ENCODE data around the gene NUP50. TPM values are rescaled to one million over a fixed set of nuclear protein-coding genes. Genes with fewer than 3 reads are reported as not detected.

Gene NUP50
- total RNA-seq, 3 donors from 2014 or later (not counting 1 experiment from before 2014, with no cell fraction given) = 63.9 to 99.4 (median 98.6) TPM

DNA sequence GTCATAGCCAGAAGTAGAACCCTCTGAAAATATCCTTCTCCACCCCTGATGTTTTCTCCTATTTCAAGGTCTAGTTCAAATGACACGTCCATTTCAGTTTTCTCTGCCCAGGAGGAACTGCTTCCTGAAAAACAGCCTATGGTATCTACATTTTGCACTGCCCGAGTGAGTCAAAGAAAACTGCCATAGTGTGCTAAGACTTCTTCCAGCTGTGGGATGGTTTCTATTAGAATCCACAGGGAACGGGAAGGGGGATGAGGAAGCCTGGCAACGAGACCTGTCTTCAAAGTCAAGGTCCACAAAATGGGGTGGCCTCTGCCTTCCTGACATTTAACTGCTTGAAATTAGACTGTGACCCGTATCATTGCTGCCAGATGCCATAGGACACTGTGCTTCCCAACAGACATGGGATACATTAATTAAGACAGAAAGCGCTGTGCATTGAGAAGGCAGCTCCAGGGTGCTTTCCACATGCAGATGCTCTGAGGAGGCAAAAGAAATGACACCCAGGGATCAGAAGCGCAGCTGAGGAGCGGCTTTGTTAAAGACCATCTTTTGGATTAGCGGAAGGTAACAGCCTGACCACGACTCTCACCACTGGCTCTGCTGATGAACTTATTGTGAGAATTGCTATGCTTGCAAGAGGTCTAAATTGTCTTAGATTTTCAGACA is 39.4 kb upstream of the NUP50 start:
- Histone ChIP-seq H3K27ac (ENCODE audit: low read length) (no peak overlapping the region), H3K9me3 (ENCODE audit: control insufficient read depth, insufficient read depth, low read length) (no peaks in the 10 kb centered on the region), H3K27me3 (ENCODE audit: control insufficient read depth, insufficient read depth, low read length) (no peaks in the 10 kb centered on the region), H3K4me3 (ENCODE audit: low read length) (no peak overlapping the region), H3K4me1 (ENCODE audit: control insufficient read depth, insufficient read depth, low read length) (peaks cover 7% of the 10 kb centered on the region), H3K36me3 (ENCODE audit: control insufficient read depth, insufficient read depth, low read length) (no peaks in the 10 kb centered on the region)
- no peak for ATAC-seq
- WGBS (ENCODE audit: insufficient coverage) = 86% methylated on average over 10 of the region's 10 CpGs
- no peak overlapping the region for H3K4me3 Mint-ChIP-seq
- no peak overlapping the region for H3K27ac Mint-ChIP-seq
- H3K4me1 Mint-ChIP-seq = peaks cover 10 to 11% of the 10 kb centered on the region in 2 donors
- peaks cover 0 to 2% of the 10 kb centered on the region in 2 donors for H3K27me3 Mint-ChIP-seq (ENCODE audit: low read depth in 2 of 2)
- H3K36me3 Mint-ChIP-seq = no peaks in the 10 kb centered on the region
- no peak for TF ChIP-seq CTCF (IDR thresholded peaks at IDR 0.05)
- no peak for DNase-seq
- no peaks in the 10 kb centered on the region for H3K9me3 Mint-ChIP-seq
- intact Hi-C loops (cut with micrococcal nuclease) = no loop called here

GRCh38 chr22:45125188-45125587 is 38.5 kb upstream of the NUP50 start:
- no peaks in the 10 kb centered on the region for H3K36me3 Mint-ChIP-seq
- no peak overlapping the region for H3K27ac Mint-ChIP-seq
- Histone ChIP-seq H3K36me3 (ENCODE audit: control insufficient read depth, insufficient read depth, low read length) (no peaks in the 10 kb centered on the region), H3K27ac (ENCODE audit: low read length) (no peak overlapping the region), H3K27me3 (ENCODE audit: control insufficient read depth, insufficient read depth, low read length) (no peaks in the 10 kb centered on the region), H3K4me1 (ENCODE audit: control insufficient read depth, insufficient read depth, low read length) (peaks cover 16% of the 10 kb centered on the region), H3K9me3 (ENCODE audit: control insufficient read depth, insufficient read depth, low read length) (no peaks in the 10 kb centered on the region), H3K4me3 (ENCODE audit: low read length) (no peak overlapping the region)
- H3K4me3 Mint-ChIP-seq = no peak overlapping the region
- TF ChIP-seq CTCF (IDR thresholded peaks at IDR 0.05) = no peak
- no peak for DNase-seq
- 82% methylated on average over 8 of the region's 8 CpGs for WGBS (ENCODE audit: insufficient coverage)
- peaks cover 14 to 20% of the 10 kb centered on the region in 2 donors for H3K4me1 Mint-ChIP-seq
- ATAC-seq = no peak
- H3K27me3 Mint-ChIP-seq (ENCODE audit: low read depth in 2 of 2) = peaks cover 0 to 2% of the 10 kb centered on the region in 2 donors
- intact Hi-C loops (cut with micrococcal nuclease) = no loop called here
- no peaks in the 10 kb centered on the region for H3K9me3 Mint-ChIP-seq

DNA sequence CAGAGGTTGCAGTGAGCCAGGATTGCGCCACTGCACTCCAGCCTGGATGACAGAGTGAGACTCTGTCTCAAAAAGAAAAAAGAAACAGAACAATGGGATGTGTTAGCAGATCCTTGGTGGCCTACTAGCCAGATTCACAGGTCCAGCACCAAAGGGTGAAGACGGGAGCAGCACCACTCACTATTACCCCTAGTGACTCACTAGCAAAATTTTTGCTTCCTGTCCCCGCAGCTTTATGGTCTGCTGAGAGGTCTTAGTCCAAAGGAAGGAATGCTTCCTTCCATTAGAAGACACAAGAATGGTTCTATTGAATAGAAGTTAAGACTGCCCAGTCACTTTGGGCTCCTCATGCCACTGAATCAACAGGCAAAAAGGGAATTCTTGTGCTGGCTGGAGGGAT is 35.9 kb upstream of the NUP50 start:
- H3K27ac Mint-ChIP-seq = peak overlapping the region in 1 of 2 donors; percentile 47
- H3K4me1 Mint-ChIP-seq = peaks cover 24 to 29% of the 10 kb centered on the region in 2 donors
- Histone ChIP-seq H3K9me3 (ENCODE audit: control insufficient read depth, insufficient read depth, low read length) (no peaks in the 10 kb centered on the region), H3K36me3 (ENCODE audit: control insufficient read depth, insufficient read depth, low read length) (peaks cover 3% of the 10 kb centered on the region), H3K4me3 (ENCODE audit: low read length) (no peak overlapping the region), H3K4me1 (ENCODE audit: control insufficient read depth, insufficient read depth, low read length) (peaks cover 28% of the 10 kb centered on the region), H3K27me3 (ENCODE audit: control insufficient read depth, insufficient read depth, low read length) (no peaks in the 10 kb centered on the region), H3K27ac (ENCODE audit: low read length) (no peak overlapping the region)
- 70% methylated on average over 2 of the region's 3 CpGs for WGBS (ENCODE audit: insufficient coverage)
- H3K27me3 Mint-ChIP-seq (ENCODE audit: low read depth in 2 of 2) = peaks cover 0 to 2% of the 10 kb centered on the region in 2 donors
- intact Hi-C loops (cut with micrococcal nuclease) = no loop called here
- TF ChIP-seq CTCF (IDR thresholded peaks at IDR 0.05) = no peak
- H3K4me3 Mint-ChIP-seq = peak overlapping the region; percentile 36
- H3K36me3 Mint-ChIP-seq = no peaks in the 10 kb centered on the region
- H3K9me3 Mint-ChIP-seq = no peaks in the 10 kb centered on the region
- ATAC-seq (no peak), DNase-seq (no peak)

Measured in natural killer cell (primary cell).